SK-N-SH (cell line): ENCODE measurements around the gene MIS12. TPM values are rescaled to one million over a fixed set of nuclear protein-coding genes. Genes with fewer than 3 reads are reported as not detected.

Source experiments
- CTCF ChIA-PET: fragments of 300-600, 350-600 bp; formaldehyde crosslinking; extraction: SDS; loops from one replicate; lab custom pipeline; 2021; lab: Yijun Ruan, JAX
- POLR2A ChIA-PET: fragments of 350-600 bp; sonication (Branson Sonifier 250); formaldehyde crosslinking; extraction: SDS; loops from one replicate; lab custom pipeline; 2020; ENCODE audit warnings: antibody characterized with exemption, inconsistent platforms; lab: Yijun Ruan, JAX
- DNase-seq: peaks from one replicate; pipeline ENCODE4 v3.0.0; 2012
- H2AFZ ChIP-seq: fragments of 200-600 bp; sonication (generic); 2 replicates; pipeline ENCODE4 v1.8.1; 2016; ENCODE audit warnings: antibody characterized with exemption, mild to moderate bottlenecking, low read depth
- H3F3A ChIP-seq: fragments of 200-600 bp; sonication (generic); replicated peaks from 2 replicates; pipeline ENCODE3; 2016; ENCODE audit warnings: antibody characterized with exemption, mild to moderate bottlenecking; ENCODE audit not compliant: insufficient read depth
- H3K27ac ChIP-seq, 2 experiments: fragments of 200-500 bp in 1 of 2; fragments of 200-600 bp in 1 of 2; sonication (Bioruptor generic) in 1 of 2; sonication (generic), shearing (Covaris generic) in 1 of 2; 2 replicates each; pipeline versions ENCODE4 v1.5.1 to v1.6.1; 2014 to 2016; ENCODE audit warnings: low read depth in 2 of 2, inconsistent platforms in 1 of 2, low read length in 1 of 2, mild to moderate bottlenecking in 1 of 2, mixed read lengths in 1 of 2
- H3K27me3 ChIP-seq: fragments of 200-600 bp; sonication (generic), shearing (Covaris generic); 2 replicates; pipeline ENCODE4 v1.6.1; 2016; ENCODE audit warnings: mixed run types; ENCODE audit not compliant: insufficient read depth
- H3K36me3 ChIP-seq, 2 experiments: fragments of 200-500 bp in 1 of 2; fragments of 200-600 bp in 1 of 2; sonication (Bioruptor generic) in 1 of 2; sonication (generic) in 1 of 2; replicated peaks in 1 of 2; 2 replicates each; pipeline versions ENCODE3 to v1.5.1; 2014 to 2016; ENCODE audit warnings: low read length in 1 of 2, mild to moderate bottlenecking in 1 of 2; ENCODE audit not compliant: insufficient read depth in 2 of 2, control insufficient read depth in 1 of 2
- H3K4me1 ChIP-seq, 2 experiments: fragments of 200-500 bp in 1 of 2; fragments of 200-600 bp in 1 of 2; sonication (Bioruptor generic) in 1 of 2; sonication (generic), shearing (Covaris generic) in 1 of 2; 2 replicates each; pipeline versions ENCODE4 v1.5.1 to v1.6.1; 2014 to 2016; ENCODE audit warnings: low read depth in 1 of 2, low read length in 1 of 2, mixed run types in 1 of 2; ENCODE audit not compliant: insufficient read depth in 2 of 2, control insufficient read depth in 1 of 2
- H3K4me2 ChIP-seq: fragments of 200-600 bp; sonication (generic), shearing (Covaris generic); 2 replicates; pipeline ENCODE4 v1.6.1; 2017; ENCODE audit warnings: mixed run types
- H3K4me3 ChIP-seq, 2 experiments: fragments of 200-500 bp in 1 of 2; fragments of 200-600 bp in 1 of 2; sonication (Bioruptor generic) in 1 of 2; sonication (generic), shearing (Covaris generic) in 1 of 2; 2 replicates each; pipeline versions ENCODE4 v1.5.1 to v1.8.1; 2014 to 2016; ENCODE audit warnings: low read depth in 2 of 2, inconsistent platforms in 1 of 2, low read length in 1 of 2, mild to moderate bottlenecking in 1 of 2, mixed read lengths in 1 of 2, moderate library complexity in 1 of 2
- H3K79me2 ChIP-seq: fragments of 200-600 bp; sonication (generic); 2 replicates; pipeline ENCODE4 v1.8.1; 2017; ENCODE audit warnings: mild to moderate bottlenecking; ENCODE audit not compliant: insufficient read depth
- H3K9ac ChIP-seq: fragments of 200-600 bp; sonication (generic); 2 replicates; pipeline ENCODE4 v1.6.1; 2017; ENCODE audit warnings: mixed run types
- H3K9me2 ChIP-seq: fragments of 200-600 bp; sonication (generic); 2 replicates; pipeline ENCODE4 v1.6.1; 2017; ENCODE audit warnings: mixed run types
- H3K9me3 ChIP-seq: fragments of 200-600 bp; sonication (generic); 2 replicates; pipeline ENCODE4 v1.6.1; 2017; ENCODE audit warnings: mixed run types, mild to moderate bottlenecking, moderate library complexity
- H4K20me1 ChIP-seq: fragments of 200-600 bp; sonication (generic); 2 replicates; pipeline ENCODE4 v1.6.1; 2017; ENCODE audit warnings: mild to moderate bottlenecking, mixed run types; ENCODE audit not compliant: insufficient read depth
- FOXJ3 ChIP-seq: sonication (generic); formaldehyde crosslinking; IDR thresholded peaks from 2 replicates; pipeline ENCODE4 v1.5.1; 2020; ENCODE audit warnings: mild to moderate bottlenecking, missing genetic modification reagents
- FOXM1 ChIP-seq: IDR thresholded peaks from 2 replicates; pipeline ENCODE4 v1.4.0; 2012; ENCODE audit warnings: low read depth, mild to moderate bottlenecking
- RXRA ChIP-seq: IDR thresholded peaks from 2 replicates; pipeline ENCODE4 v1.4.0; 2012; ENCODE audit warnings: low read depth, mild to moderate bottlenecking, borderline replicate concordance
- SMC3 ChIP-seq: IDR thresholded peaks from 2 replicates; pipeline ENCODE4 v1.6.1; 2012; ENCODE audit warnings: low read depth, low read length, improper control_type of control experiment
- TCF12 ChIP-seq: IDR thresholded peaks from 2 replicates; pipeline ENCODE4 v1.4.0; 2012
- TEAD4 ChIP-seq: IDR thresholded peaks from 2 replicates; pipeline ENCODE4 v1.4.0; 2012; ENCODE audit warnings: mild to moderate bottlenecking, borderline replicate concordance; ENCODE audit not compliant: insufficient read depth
- WGBS: methylation state at CpG from one replicate; pipeline ENCODE4 v1.1.6; 2017; ENCODE audit warnings: low lambda C conversion rate; 5-methylcytosine and 5-hydroxymethylcytosine counted together
- polyA plus RNA-seq, 3 experiments: library from polyadenylated mRNA; depleted of rRNA; stranded (reverse); fragments of >200 nt; gene quantifications; 2 replicates each; pipeline ENCODE4 v1.2.3, GENCODE V29; 2012
- TF ChIP-seq, protein P1 (sequence below): IDR thresholded peaks from 2 replicates; pipeline ENCODE4 v1.6.1; 2012; ENCODE audit warnings: mild to moderate bottlenecking, low read depth, low read length, moderate library complexity
- TF ChIP-seq, protein P2 (sequence below): IDR thresholded peaks from 2 replicates; pipeline ENCODE4 v1.4.0; 2012; ENCODE audit warnings: low read depth, borderline replicate concordance
- TF ChIP-seq, protein P3 (sequence below): fragments of 150-350 bp; IDR thresholded peaks from 2 replicates; pipeline ENCODE4 v1.6.1; 2016; ENCODE audit warnings: mild to moderate bottlenecking, low read depth, low read length
- TF ChIP-seq, protein P4 (sequence below): fragments of 150-350 bp; IDR thresholded peaks from 2 replicates; pipeline ENCODE4 v1.6.1; 2017; ENCODE audit warnings: antibody characterized with exemption, low read length, low read depth, borderline replicate concordance
- TF ChIP-seq, protein P5 (sequence below): IDR thresholded peaks from 2 replicates; pipeline ENCODE4 v1.4.0; 2012; ENCODE audit warnings: low read depth

The MIS12 gene
- polyA plus RNA-seq, 1 of the 3 experiments (the other 2 are of a cell fraction), result 9.3 TPM

DNA sequence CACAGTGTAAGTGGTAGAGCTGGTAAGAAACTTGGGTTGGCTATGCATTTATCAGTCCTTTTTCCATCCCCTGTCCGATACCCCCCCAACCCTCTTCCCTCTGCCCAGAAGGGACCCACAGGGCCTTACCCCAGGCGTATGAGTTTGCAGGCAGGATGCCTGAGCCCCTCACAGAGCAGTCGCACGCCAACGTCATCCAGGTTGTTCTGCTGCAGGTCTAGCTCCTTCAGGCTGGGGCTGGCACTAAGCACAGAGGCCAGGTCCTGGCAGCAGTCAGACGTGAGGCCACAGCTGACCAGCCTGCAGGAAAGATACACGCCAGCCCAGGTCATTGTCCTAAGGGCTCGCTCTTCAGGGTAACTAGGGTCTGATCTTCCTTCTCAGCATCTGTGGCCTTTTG, 52.9 kb downstream of the MIS12 start (continued):
- TF ChIP-seq, protein P1, sequence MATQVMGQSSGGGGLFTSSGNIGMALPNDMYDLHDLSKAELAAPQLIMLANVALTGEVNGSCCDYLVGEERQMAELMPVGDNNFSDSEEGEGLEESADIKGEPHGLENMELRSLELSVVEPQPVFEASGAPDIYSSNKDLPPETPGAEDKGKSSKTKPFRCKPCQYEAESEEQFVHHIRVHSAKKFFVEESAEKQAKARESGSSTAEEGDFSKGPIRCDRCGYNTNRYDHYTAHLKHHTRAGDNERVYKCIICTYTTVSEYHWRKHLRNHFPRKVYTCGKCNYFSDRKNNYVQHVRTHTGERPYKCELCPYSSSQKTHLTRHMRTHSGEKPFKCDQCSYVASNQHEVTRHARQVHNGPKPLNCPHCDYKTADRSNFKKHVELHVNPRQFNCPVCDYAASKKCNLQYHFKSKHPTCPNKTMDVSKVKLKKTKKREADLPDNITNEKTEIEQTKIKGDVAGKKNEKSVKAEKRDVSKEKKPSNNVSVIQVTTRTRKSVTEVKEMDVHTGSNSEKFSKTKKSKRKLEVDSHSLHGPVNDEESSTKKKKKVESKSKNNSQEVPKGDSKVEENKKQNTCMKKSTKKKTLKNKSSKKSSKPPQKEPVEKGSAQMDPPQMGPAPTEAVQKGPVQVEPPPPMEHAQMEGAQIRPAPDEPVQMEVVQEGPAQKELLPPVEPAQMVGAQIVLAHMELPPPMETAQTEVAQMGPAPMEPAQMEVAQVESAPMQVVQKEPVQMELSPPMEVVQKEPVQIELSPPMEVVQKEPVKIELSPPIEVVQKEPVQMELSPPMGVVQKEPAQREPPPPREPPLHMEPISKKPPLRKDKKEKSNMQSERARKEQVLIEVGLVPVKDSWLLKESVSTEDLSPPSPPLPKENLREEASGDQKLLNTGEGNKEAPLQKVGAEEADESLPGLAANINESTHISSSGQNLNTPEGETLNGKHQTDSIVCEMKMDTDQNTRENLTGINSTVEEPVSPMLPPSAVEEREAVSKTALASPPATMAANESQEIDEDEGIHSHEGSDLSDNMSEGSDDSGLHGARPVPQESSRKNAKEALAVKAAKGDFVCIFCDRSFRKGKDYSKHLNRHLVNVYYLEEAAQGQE, result no peak
- TF ChIP-seq, protein P2, sequence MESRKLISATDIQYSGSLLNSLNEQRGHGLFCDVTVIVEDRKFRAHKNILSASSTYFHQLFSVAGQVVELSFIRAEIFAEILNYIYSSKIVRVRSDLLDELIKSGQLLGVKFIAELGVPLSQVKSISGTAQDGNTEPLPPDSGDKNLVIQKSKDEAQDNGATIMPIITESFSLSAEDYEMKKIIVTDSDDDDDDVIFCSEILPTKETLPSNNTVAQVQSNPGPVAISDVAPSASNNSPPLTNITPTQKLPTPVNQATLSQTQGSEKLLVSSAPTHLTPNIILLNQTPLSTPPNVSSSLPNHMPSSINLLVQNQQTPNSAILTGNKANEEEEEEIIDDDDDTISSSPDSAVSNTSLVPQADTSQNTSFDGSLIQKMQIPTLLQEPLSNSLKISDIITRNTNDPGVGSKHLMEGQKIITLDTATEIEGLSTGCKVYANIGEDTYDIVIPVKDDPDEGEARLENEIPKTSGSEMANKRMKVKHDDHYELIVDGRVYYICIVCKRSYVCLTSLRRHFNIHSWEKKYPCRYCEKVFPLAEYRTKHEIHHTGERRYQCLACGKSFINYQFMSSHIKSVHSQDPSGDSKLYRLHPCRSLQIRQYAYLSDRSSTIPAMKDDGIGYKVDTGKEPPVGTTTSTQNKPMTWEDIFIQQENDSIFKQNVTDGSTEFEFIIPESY, result no peak
- TF ChIP-seq FOXM1 (no peak), FOXJ3 (no peak), TCF12 (no peak), TEAD4 (no peak), SMC3 (no peak), RXRA (no peak)
- TF ChIP-seq, protein P3, sequence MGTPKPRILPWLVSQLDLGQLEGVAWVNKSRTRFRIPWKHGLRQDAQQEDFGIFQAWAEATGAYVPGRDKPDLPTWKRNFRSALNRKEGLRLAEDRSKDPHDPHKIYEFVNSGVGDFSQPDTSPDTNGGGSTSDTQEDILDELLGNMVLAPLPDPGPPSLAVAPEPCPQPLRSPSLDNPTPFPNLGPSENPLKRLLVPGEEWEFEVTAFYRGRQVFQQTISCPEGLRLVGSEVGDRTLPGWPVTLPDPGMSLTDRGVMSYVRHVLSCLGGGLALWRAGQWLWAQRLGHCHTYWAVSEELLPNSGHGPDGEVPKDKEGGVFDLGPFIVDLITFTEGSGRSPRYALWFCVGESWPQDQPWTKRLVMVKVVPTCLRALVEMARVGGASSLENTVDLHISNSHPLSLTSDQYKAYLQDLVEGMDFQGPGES, result no peak

DNA sequence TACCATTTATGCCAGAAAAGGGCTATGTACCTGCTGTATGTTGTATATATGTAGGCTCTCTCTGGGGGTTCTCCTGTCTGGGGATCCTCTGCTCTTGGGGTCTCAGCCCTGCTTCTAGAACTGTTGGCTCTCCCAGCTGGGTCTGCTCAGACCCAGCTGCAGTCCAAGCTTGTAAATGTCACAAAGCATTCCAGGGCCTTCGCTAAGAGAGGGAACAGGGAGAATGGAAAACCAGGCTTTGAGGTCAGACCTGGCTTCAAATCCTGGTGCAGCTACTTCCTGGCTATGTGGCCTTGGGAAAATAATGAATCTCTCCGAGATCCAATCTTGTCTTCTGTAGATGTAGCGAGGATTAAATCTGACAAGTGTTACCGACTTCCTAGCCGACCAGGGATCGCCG, 54.0 kb downstream of the MIS12 start:
- H3K36me3 ChIP-seq, result peaks cover 0 to 3% of the 10 kb centered on the region in 2 experiments
- H3K79me2 ChIP-seq, result no peaks in the 10 kb centered on the region
- WGBS, result 88% methylated on average over 7 of the region's 7 CpGs
- no peaks in the 10 kb centered on the region for H4K20me1 ChIP-seq
- no peak overlapping the region for H3K9ac ChIP-seq
- no peak overlapping the region for H3K27ac ChIP-seq
- no peaks in the 10 kb centered on the region for H3F3A ChIP-seq
- H3K9me3 ChIP-seq, result no peaks in the 10 kb centered on the region
- DNase-seq, result no peak
- ChIA-PET POLR2A (no interaction called here), CTCF (no interaction called here)
- no peaks in the 10 kb centered on the region for H3K27me3 ChIP-seq
- no peaks in the 10 kb centered on the region for H3K9me2 ChIP-seq
- no peak overlapping the region for H2AFZ ChIP-seq
- TF ChIP-seq TEAD4, result no peak
- TF ChIP-seq, protein P4, sequence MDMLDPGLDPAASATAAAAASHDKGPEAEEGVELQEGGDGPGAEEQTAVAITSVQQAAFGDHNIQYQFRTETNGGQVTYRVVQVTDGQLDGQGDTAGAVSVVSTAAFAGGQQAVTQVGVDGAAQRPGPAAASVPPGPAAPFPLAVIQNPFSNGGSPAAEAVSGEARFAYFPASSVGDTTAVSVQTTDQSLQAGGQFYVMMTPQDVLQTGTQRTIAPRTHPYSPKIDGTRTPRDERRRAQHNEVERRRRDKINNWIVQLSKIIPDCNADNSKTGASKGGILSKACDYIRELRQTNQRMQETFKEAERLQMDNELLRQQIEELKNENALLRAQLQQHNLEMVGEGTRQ, result no peak
- TF ChIP-seq, protein P5, sequence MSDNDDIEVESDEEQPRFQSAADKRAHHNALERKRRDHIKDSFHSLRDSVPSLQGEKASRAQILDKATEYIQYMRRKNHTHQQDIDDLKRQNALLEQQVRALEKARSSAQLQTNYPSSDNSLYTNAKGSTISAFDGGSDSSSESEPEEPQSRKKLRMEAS, result no peak
- no peak overlapping the region for H3K4me3 ChIP-seq
- no peak overlapping the region for H3K4me2 ChIP-seq
- H3K4me1 ChIP-seq, result peaks cover 0 to 2% of the 10 kb centered on the region in 2 experiments; a peak in 1 of 4 replicates

Other genes starting within 250 kb of the MIS12 start
- 9.7 and 12.9 TPM in 2 replicates for gene RABEP1, start 204.3 kb upstream of the MIS12 start, polyA plus RNA-seq (2012; rRNA removed)
- 54.1 and 62.4 TPM in 2 replicates for gene NUP88, start 66.9 kb upstream of the MIS12 start, polyA plus RNA-seq (2012; rRNA removed)
- gene RPAIN, start 66.4 kb upstream of the MIS12 start, polyA plus RNA-seq (2012; rRNA removed), result 75.5 and 89.6 TPM in 2 replicates
- gene C1QBP, start 47.4 kb upstream of the MIS12 start, polyA plus RNA-seq (2012; rRNA removed), result 269 and 277 TPM in 2 replicates
- 12.9 and 15.5 TPM in 2 replicates for gene DHX33, start 17.6 kb upstream of the MIS12 start, polyA plus RNA-seq (2012; rRNA removed)
- 42.5 and 58.8 TPM in 2 replicates for gene DERL2, start 388 bp upstream of the MIS12 start, polyA plus RNA-seq (2012; rRNA removed)
- gene NLRP1, start 97.9 kb downstream of the MIS12 start, polyA plus RNA-seq (2012; rRNA removed), result 51.4 and 53.0 TPM in 2 replicates